Measurements from ENCODE around the gene COQ3.
"Not testable (repeated sequence)": the region's sequence is repeated elsewhere in the genome, so short reads cannot be mapped to it uniquely, and the experiment has no call there.

The COQ3 gene

DNA sequence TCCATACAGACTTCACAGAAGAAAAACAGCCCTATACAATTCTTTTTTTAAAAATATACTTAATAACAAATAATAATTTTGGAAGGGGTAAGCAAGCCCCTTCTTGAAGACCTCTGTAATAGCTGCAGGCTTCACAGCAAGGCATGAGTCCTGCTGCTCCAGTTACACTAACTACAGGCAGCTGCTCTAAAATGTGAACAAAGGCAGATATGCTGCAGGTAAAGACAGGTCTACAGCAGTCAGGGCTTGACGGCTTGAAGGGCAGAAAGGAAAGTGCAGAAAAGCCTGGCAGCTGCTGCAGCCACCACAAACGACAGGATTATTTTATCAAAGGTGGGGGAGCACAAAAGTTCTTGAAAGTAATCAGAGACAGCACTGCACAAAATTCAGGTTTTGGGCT, 55.8 kb downstream of the COQ3 start:
- no peak for DNase-seq (ENCODE audit: extremely low spot score, insufficient read length, low read depth)
- FAIRE-seq, result no peak

DNA sequence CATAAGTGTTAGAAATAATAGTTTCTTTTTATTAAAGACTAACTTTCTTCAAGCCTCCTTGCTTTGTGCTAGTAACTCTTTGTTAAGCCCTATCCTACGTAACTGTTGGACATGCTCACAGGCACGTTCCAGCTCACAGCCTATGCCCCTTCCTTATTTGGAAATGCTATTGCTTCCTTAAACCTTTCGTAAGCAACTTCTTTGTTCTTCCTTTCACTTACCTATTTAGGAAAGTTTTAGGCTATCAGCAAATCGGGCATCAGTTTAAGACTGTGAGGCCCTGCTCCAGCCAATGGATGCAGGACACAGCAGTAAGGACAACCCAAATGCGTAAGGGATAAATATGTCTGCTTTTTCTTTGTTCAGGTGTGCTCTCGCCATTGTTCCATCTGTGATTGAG, 58.7 kb downstream of the COQ3 start:
- not testable (repeated sequence) for FAIRE-seq; DNase-seq (ENCODE audit: extremely low spot score, insufficient read length, low read depth)

DNA sequence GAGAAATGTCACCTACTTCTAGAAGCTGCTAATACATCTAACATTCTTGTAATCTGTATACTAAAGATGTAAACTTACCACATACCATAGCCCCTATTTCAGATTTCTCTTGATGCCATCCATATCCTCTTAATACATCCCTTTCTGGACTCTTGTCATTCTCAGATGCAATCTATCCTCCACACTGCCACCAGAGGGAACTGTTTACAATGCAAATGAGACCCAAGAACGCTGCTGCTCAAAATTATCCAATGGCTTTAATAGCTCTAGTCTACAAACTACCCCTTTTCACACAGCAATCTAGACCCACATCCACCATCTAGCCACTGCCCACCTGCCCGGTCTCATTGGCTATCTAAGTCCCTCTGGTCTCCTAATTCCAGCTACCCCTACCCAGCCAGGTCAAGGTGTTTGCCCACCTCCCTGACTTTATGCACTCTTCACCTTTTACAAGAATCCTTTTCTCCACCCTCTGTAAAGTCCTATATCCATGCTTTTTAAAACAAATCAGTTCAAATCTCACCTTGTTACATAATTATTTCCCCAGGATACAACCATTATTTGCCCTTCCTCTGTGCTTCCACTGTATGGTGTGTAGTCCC, 59.4 kb downstream of the COQ3 start:
- DNase-seq (ENCODE audit: extremely low spot score, insufficient read length, low read depth) (no peak), FAIRE-seq (peak; percentile 89)

DNA sequence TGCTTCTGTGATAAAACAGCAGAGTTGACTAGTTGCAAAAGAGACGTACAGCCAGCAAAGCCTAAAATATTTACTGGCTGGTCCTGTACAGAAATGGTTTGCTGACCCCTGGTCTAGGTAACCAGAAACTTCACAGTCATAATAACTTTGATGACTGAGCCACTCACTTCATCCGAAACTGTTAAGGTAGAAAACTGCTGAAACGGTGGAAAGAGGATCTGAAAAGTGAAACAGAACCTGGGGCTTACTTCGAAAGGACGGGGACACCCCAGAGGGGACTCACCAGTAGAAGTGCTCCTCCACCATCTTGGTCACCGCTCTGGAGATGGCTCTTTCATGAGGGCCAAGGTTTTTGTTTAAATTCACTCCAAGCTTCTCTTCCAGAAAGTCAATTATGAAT, 60.9 kb downstream of the COQ3 start:
- peak; percentile 39 for DNase-seq (ENCODE audit: extremely low spot score, insufficient read length, low read depth)
- peak; percentile 99 for FAIRE-seq

DNA sequence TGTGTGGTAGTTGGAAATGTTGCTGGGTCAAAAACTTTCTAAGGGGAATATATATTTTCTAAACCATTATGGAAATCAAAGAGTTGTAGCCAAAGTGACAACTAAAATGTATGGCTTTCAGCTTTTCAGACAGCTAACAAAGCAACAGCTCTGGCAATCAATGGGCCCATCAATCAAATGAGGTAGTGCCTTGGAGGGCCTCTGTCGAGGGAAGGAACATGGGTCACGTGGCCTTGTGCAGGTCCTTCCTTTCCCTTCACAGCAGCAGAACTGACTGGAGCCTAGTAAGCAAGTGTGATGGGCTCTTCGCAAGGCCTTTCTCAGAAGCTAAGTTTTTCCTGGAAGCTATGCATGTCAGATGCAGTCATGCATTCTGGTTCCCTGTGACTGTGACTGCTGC, 62.5 kb downstream of the COQ3 start:
- no peak for DNase-seq (ENCODE audit: extremely low spot score, insufficient read length, low read depth)
- FAIRE-seq, result no peak

DNA sequence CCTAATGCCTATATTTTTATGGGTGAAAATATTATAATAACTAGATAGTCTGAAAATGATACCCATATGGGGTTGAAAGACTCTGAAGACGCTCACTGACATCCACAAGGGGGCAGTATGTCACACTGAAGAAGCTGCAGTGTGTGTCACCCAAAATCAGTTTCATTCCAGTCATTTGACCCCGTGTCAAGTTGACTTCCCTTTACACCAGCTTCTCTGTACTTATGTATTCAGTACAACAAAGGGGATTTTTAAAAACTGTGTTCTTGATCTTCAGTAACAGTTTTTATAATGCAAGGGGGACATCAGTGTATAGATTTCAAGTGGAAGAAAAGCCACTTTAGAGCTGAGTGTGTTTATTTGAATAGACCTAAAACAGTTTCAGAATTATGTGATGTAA, 63.8 kb downstream of the COQ3 start:
- DNase-seq (ENCODE audit: extremely low spot score, insufficient read length, low read depth) (peak; percentile 58), FAIRE-seq (peak; percentile 93)

DNA sequence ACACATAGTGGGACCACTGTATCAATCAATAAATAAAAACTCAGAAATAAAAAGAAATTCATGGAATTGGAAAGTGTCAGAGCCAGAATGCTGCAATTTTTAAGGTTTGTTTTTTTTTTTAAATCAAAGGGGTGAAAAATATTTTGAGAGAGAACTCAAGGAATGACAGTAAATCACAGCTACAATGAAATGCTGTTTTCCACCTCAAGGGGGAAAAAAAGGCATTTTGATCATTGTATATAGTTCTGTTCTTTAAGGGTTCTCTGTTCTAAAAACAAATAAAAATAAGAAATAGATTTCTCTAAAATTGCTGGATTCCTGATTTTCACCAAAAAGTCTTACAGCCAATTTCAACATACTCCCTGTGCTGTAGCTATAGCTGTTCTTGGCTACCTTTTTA, 69.0 kb downstream of the COQ3 start:
- DNase-seq (ENCODE audit: extremely low spot score, insufficient read length, low read depth), result no peak
- no peak for FAIRE-seq
